ENCODE data around the gene AMBP. TPM values are rescaled to one million over a fixed set of nuclear protein-coding genes. Genes with fewer than 3 reads are reported as not detected.
"Not testable (repeated sequence)": the region's sequence is repeated elsewhere in the genome, so short reads cannot be mapped to it uniquely, and the experiment has no call there.

The AMBP gene
- total RNA-seq, 1 donor from 2014 or later: 1.5 TPM

DNA sequence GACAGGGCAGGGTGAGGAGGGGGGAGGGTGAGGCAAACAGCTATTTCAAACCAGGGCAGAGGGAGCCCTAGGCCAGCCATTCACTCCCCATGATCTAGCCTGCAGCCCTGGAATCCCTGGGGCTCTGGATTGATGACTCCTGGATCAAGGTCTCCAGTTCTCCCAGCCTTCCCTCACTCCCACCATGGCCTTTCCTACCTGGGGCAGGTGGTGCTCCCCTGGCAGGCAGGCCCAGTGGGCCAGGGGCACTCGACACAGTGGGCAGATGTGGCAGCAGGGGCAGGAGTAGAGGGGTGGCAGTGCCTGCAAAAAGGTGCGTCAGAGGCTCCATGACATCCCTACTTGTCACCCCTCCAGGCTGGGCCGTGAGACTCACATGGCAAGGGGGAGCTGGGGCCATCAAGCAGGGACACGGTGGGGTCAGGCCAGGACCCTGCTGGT, 15.0 kb upstream of the AMBP start:
- DNase-seq (ENCODE audit: low read depth): no peak

DNA sequence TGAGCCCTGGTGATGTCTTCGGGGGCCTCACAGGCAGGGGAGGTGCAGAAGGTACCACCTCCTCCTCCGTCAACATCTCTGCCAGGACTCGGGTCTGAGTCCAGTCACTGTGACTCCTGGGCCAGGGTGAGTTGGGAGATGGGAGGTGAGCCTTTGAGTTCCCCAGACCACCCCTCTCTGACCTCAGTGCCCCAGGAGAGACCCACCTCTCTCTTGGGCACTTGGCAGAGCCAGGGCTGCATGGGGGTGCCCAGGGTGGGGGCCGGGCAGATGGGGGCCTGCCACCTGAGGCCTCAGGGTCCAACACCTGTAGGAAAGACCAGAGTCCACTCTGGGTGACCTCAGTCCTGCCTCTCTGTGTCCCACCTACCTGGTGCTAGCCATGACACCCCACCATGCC, 14.2 kb upstream of the AMBP start:
- no peak for DNase-seq (ENCODE audit: low read depth)

DNA sequence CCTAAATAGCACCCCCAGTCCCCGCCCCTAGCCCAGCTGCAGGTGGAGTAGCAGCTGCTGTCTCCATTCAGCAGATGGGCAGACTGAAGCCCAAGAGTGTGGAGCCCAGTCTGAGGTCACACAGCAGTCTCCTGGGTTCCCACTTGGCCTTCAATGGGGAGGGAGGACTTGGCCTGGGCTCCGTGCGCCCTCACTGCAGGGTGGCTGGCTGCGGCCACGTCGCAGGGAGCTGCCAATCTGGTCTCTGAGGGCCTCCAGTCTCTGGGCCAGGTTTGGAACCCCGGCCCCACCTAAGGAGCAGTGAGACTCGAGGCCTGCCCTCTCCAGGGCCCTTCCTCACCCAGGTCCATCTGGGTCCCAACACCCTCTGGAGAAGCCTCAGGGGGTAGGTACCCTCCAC, 13.6 kb upstream of the AMBP start:
- DNase-seq (ENCODE audit: low read depth): no peak

DNA sequence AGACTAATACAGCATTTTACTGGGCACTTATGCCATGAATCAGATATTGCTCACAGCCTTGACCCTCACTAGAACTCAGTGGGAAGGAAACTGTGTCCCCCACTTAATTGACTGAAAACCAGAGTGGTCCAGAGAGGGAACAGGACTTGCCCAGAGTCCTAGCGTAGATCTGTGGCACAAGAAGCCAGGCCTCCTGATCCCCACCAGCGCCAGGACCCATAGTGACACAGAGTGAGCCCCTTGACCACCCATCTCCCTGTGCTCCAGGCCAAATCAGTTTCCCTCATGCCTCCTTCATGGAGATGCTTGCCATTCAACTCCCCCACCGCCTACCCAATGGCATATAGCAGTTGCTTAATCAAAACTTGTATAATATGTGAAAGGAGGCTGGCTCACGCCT, 12.7 kb upstream of the AMBP start:
- DNase-seq (ENCODE audit: low read depth): no peak

DNA sequence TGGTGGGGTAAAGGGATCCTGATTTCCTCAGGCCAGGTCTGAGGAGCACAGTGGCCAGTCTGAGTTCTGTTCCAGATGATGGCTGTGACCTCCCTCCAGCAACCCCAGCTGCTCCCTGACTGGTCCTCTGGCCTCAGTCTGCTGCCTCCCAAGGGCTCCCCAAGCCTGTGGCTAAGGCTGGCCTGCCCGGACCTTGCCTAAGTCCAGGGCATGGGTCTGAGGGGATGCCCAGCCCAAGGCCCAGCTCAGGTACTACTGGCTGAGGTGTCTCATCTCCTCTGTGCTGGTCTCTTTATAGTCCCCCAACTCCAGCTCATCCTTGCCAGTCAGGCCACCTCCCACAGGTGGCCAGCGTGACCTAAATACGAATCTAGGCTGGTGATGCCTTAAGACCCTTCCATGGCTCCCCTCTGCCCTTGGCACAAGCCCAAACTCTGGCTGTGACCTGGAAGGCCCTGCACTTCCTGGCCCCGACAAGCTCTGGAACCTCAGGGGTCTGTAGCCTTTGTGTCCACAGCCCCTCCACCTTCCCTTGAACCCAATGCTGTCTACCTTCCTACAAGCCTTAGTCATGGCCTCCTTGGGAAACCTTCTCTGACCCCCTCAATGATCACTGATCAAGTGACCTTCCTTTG, 11.2 kb upstream of the AMBP start:
- DNase-seq (ENCODE audit: low read depth): no peak

DNA sequence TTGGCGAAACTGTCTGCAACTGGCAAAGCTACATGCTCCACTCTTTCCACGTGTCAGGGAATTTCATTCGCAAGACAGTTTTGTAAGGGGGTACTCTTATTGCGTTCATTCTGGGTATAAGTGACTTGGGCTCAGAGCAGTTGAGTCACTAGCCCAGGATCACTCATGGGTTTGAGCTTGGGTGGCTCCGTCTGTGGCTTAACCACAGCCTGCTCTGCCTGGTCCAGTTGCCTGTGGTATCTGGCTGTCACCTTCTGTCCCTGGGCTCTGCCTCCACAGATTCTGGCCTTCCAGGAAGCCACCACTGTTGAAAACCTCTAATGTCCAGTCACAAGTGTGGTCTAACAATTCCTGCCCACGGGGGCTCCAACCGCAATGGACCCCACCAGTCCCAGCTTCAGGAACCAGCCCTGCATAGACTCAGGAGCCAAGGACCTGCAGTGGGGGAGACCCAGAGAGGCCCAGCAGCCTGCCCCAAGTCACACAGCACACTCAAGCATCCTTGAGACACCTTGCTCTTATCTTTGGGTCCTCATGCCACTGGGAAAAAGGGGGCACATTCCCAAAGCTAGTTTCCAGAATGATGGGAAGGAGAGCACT, 10.6 kb upstream of the AMBP start:
- peak; percentile 76 for DNase-seq (ENCODE audit: low read depth)

DNA sequence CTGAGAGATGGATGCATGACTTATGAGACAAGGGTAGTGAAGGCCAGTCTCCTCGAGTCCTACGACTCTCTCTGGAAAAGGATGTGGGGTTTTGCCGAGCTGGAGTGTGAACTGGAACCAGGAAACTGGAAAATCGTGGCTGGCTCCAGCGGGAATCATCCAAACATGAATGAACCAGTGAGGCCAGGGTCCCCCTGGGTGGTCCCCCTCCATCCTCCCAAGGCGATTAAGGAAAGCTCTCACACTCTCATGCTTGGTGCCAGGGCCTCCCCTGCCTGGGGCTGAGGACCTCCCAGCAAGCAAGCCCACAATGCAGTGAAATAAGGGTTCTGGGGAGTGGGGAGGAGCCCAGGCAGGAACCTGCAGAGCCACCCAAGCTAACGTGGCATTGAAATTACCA, 9.6 kb upstream of the AMBP start:
- DNase-seq (ENCODE audit: low read depth): no peak

DNA sequence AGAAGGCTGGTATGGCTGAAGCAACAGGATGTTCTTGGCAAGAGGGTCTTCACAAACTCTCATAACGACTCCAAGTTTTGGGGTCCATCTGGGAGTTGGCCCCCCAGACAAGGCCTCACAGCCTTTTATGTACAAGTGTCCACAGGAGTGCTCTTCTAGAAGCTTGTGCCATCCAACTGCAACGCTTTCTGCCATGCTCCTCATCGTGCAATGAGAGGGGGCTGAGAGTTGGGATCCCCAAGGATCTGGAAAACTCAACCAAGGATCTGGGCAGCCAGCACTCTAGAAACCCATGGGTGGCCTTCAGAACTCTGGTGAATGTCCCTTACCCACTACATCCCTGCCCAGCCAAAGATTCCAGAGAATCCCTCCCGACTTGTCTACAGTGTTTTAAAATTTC, 8.5 kb upstream of the AMBP start:
- no peak for DNase-seq (ENCODE audit: low read depth)

DNA sequence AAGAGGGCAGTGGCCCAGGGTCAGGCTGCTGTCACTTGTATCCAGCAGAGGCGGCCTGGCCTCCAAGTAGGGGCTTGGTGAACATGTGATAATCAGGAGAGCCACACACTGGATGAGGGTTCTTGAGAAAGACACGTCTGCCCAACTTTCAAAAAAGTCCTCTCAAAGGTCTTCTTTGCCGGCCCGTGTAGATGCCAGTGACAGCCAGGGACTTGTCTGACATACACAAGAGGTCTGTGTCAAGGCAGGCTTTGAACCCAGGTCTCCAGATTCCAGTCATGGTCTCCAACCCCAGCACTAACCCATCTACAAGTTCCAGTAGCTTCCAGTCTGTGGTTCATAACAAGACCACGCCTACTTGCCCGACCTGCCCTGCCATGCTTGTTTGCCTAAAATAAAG, 7.9 kb upstream of the AMBP start:
- DNase-seq (ENCODE audit: low read depth): no peak

DNA sequence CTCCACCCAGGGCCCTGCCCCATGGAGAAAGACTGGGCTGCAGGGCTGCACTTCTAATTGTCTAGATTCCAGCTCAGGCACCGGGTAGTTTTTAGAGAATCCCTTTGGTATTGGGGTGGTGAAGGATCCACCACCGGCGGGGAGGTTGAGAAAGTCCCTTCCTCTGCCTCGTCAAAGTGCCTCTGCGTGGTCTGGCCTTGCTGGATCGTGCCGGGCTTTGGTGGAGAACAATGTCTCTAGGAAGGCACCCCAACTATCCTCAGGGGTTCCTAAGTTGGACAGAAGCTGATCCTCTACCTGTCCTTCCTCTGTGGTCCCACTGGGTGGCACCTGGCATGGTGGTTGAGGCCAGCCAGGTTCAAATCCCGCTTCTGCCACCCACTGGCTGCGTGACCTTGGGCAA, 7.3 kb upstream of the AMBP start:
- no peak for DNase-seq (ENCODE audit: low read depth)

DNA sequence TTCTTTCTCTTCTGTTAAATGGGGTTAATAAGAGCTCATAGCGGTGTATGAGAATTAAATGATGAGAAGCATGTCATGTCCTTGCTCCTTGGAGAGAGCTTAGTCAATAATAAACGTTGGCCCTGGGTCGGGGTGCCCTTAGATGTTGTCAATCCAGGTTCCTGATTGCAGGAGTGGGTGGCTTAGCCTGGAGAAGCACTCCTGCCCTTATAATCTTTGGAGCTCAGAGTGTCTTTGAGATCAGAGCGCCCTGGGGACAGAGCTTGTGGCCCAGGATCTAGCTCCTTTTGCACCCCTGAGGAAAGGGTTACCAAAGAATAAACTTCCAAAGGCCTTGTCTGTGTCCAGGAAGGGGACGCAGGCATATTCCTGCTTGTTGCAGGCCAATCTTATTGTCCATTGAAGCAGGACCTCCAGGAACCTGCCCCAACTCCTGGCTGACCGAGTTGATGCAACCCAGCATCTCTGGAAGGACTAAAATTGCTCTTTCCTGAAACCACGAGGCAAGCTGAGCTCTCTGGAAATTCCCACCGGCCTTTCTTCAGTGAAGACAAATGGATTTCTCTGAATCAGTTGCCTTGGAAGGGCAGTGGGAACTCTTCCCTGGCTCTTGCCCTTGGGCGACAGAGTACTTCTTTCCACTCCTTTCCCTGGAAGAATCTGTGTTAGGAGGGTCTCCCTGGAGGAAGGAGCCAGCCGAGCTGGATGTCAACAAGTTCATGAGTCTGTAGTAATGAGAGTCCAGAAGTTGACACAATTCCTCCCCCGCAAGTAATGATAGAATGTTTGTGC, 6.4 kb upstream of the AMBP start:
- DNase-seq (ENCODE audit: low read depth): no peak

DNA sequence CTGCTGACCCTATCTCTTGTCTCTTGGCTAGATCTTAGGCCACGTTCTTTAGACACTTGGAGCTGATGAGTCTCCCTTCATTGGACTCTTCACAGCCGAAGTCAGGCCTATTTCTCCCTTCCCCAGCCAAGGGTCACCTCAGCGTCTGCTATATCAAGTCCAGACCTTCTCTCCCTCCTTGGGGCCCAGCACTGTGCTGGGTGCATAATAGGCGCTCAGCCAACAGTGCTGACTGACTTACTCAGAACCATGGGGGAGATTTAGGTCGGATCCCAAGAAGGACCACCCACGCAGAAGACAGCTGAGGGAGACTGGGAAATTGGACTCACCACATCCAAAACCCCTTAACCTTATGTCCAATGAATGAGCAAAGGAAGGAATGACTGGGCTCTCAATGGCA, 5.6 kb upstream of the AMBP start:
- DNase-seq (ENCODE audit: low read depth): no peak

DNA sequence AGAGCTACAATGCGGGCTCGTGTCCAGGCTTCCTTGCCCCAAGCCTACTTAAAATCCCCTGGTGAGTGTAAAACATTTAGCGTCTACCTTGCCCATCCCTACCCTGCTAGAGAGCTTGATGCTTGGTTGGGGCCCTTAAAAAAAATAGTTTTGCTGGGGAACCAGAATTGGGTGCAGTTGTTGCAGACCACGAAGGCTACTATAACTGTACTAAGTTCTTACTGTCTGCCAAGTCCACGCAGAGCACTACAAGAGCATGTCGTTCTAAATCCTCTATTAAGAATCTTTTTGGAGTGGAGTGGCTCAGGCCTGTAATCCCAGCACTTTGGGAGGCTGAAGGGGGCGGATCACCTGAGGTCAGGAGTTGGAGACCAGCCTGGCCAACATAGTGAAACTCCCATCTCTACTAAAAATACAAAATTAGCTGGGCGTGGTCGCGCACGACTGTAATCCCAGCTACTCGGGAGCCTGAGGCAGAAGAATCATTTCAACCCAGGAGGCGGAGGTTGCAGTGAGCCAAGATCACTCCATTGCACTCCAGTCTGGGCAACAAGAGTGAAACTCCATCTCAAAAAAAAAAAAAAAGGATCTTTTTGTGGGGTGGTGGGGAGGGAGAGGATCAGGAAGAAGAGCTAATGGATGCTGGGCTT, 4.8 kb upstream of the AMBP start:
- DNase-seq (ENCODE audit: low read depth): not testable (repeated sequence)

DNA sequence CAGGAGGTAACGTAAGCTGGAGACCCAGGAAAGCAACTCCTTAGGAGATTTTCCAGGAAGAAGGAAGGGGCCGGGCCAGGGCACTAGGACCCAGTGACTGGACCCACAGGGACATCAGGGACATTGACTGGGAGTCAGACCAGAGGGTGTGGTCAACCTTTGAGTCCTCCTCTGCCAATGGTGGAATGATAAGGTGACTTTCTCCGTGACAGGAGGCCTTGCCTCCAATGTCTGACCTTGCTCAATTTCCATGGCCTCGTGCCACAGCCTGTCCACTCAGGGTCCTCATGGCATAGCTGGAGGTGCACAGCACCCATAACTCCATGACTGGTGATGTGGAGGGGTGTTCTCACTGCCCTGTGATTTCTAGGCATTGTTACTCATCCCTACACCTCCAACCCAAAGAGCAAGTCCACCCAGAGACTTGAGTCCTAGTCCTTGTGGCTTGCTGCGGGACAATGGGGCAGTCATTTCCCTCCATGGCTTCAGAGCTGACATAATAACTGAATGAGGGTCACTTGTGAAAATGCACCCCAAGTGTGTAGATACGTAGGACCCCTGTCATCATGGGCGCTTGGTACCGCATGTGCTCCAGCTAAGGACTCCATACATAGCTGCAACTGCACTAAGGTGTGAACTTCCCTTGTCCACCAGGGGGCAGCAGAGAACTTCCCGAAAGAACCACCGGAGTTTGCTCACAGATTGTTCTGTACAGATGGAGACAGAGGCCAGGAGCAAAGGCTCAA, 4.1 kb upstream of the AMBP start:
- peak; percentile 93 for DNase-seq (ENCODE audit: low read depth)

DNA sequence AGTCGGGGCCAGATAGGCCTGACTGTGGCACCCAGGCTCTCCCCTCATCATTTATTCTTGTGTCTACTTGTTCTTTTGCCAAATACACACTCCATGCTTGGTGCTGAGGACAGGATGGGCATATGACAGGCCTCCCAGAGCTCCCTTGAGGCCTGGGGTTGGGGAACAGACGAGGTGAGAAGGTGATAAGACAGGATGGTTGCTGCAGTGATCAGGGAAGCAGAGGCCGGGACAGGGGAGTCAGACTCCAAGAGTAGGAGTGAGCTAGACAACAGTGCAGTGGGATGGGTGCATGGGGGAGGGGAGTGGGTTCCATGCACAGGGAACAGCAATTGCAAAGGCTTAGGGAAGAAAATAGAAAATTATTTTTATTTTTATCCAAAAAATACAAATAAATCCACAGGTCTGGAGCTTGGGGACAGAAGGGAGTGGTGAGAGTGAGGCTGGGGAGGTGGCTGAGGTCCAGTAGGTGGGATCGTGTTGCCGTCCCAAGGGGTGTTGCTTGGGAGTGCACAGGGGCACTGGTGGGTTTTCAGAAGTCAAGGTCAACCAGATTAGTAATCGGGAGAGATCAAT, 3.4 kb upstream of the AMBP start:
- no peak for DNase-seq (ENCODE audit: low read depth)

DNA sequence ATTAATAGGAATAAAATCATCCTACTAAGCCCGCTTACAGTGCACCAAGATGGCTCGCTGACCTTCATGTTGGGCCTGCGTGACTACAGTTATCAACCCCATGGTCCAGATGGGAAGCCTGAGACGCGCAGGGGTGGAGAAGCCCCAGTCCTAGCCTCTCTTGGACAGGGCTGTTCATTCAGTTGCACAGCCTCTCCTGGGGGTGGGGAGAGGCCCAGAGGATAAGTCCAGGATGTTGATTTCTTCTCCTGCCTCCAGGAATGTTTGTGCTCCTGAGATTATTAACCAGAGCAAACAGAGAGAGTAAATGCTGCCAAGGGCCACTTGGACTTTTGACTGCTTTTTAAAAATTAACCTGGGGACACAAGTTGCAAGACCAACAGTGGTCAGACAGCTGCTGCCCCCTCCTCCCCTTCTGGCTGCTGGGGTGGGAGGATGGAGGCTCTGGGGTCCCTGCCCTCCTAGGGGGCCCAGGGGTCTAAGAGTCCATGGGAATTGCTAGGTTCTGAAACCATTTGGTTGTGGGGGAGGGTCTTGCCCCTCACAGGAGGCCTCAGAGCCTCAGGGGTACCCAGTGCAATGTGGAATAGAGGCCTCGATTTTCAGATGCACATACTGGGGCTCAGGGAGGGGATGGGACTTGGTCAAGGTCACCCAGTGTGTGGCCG, 2.8 kb upstream of the AMBP start:
- no peak for DNase-seq (ENCODE audit: low read depth)

DNA sequence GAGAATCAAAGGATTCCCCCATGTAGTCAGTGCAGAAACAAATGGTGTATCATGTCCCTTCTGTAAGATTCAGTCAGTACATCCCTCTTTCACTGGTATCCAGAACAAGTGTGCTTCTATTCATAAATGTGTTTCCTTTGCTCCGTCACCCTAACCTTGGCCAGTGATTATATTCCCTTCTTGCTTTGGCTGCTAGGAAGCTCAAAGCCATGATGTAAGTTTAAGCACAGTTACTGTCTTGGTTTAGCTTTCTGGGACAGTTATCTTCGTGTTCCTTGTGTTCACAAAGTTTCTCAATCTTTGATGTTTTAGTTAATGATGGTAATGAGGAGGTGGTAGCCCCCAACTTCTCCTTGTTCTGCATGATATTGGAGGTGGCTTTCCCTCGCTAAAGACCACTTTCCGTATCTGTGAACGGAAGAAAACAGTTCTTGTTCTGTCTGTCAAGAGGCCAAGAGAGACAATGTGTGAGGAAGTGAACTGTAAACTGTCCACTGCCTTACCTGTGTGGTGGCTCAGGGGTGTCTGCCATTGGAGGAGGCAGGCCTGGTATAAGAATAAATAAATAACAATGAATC, 2.2 kb upstream of the AMBP start:
- no peak for DNase-seq (ENCODE audit: low read depth)

DNA sequence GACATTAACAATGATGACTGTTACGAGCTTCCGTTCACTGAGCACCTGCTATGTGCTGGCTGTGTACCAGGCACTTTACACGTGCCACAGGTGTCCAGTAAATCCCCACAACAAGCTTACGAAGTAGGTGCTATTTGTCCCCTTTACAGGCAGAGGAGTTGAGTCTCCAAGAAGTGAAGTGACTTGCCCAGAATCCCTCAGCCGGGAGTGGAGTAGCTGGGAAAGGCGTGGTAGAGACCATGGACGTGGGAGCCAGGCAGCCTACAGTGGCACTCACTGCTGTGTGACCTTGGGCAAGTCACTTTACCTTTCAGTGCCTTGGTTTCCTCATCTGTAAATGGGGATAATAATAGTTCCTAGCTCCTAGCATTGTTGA, 669 bp upstream of the AMBP start:
- no peak for DNase-seq (ENCODE audit: low read depth)

DNA sequence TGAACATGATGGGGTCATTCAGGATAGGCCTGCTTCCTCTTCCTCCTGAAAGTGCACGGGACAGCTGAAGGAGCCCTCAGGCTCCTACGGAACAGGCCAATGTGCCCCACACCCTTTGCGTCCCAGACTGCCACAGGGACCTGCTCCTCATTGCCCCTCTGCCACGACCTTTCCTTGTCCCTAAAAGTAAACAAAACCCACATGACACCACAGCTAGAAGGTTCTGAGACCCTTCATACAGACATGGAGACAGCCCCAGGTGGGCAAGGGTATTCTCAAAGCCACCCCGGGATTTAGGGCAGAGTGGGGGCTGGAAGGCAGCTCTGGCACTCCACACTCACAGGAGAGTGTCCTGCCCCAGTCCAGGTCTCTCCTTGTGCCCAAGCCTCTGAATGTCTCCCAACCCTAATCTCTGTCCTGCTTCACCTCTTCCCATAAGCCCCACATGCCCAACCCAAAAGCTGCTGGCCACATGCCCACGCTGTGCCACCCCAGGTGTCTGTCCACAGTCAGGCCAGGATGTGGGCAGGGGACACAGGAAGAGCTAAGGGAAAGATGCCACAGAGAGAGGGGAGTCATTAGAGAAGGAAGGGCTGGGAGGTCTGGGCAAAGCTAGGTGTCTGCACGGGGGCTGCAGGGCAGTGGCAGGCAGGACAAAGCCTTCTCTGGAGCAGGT, 800 bp downstream of the AMBP start:
- DNase-seq (ENCODE audit: low read depth): no peak

Measured in myocyte (in vitro differentiated cells).